ENCODE data around the gene ZNF329. TPM values are rescaled to one million over a fixed set of nuclear protein-coding genes. Genes with fewer than 3 reads are reported as not detected.

The ZNF329 gene
- 1 to 10 TPM; 5.1 to 8.5 (median 7.4) TPM for total RNA-seq

GRCh38 chr19:58150328-58150921 lies at the start of gene ZNF329:
ZNF329 (minus strand) TSS chr19:58150789; CDS start chr19:58129503, 21,286 bp downstream.
- ATAC-seq (ENCODE audit: low FRiP score) = peak; percentile 78
- TF ChIP-seq CTCF (IDR thresholded peaks at IDR 0.05) = no peak
- DNase-seq (ENCODE audit: low spot score) = peak; percentile 74

- no peak for ATAC-seq (ENCODE audit: low FRiP score)
- no peak for DNase-seq (ENCODE audit: low spot score)
- TF ChIP-seq CTCF (IDR thresholded peaks at IDR 0.05) = no peak
These were observed 46.5 kb upstream of the ZNF329 start for GRCh38 chr19:58196901-58197616.

DNA sequence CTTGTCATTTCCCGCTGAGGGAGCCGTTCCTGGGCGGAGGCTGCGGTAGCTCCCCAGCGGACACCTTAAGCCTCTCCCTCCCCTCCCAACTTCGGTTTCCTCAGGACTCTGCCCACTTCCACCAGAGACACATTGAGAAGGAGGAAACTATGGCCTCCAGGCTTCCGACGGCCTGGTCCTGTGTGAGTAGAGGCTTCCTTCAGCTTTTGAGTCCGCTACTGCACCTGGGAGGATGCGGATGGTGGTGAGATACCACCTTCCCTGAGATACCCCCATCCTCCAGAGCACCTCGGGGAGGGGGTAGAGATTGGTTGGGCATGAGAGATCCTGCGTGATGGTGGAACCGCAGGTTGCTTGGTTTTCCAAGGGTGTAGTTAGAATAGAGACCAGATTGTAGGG lies 33.2 kb upstream of the ZNF329 start:
- DNase-seq (ENCODE audit: low spot score) (no peak), ATAC-seq (ENCODE audit: low FRiP score) (no peak)
- no peak for TF ChIP-seq CTCF (IDR thresholded peaks at IDR 0.05)

DNA sequence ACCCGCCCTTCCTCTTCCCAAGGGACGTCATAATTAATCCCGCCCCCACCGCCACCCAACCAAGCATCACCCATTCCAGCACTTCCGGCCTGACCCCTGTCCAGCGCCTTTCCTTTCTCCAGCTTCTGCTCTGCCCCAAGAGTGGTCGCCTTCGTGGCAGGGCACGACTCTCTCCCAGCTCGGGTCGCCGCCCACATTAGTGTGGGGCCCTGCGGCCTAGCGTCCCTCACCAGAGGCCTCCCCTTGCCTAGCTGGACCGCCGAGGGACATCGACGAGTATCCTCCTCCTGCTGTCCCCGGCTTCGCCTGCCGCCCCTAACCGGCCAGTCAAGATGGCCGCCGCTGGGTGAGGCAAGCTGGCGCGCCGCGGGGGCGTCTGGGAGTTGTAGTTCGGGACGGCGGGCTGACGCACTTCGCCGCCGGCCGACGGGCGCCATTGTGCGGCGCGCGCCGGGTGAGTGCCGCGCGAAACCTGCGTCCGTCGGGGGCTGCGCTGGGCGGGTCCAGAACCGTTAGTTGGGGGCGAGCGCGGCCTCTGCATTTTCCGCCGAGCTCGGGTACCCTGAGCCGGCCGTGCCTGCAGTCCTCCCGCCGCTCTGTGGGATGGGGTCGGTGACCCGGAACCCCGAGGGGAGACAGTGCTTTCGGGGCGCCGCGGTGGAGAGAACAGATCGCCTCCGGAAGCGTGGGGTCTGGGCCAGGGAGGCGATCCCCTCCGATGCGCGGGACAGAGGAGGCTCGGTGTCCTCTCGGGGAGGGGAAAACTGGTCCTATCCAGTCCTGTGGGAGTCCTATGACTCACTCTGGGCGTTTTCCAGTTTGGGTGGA lies 32.6 kb upstream of the ZNF329 start, which contains the start of gene ZNF274:
Gene ZNF274, plus strand, starts transcription at position 73 of the 828 bp plus-strand sequence. CDS start 905 bp downstream, outside the sequence.
- ATAC-seq (ENCODE audit: low FRiP score) (peak; percentile 97), DNase-seq (ENCODE audit: low spot score) (peak; percentile 65)
- no peak for TF ChIP-seq CTCF (IDR thresholded peaks at IDR 0.05)

- no peak for ATAC-seq (ENCODE audit: low FRiP score)
- TF ChIP-seq CTCF (IDR thresholded peaks at IDR 0.05) = no peak
- DNase-seq (ENCODE audit: low spot score) = no peak
These were observed 32.0 kb upstream of the ZNF329 start for GRCh38 chr19:58182577-58182988.

DNA sequence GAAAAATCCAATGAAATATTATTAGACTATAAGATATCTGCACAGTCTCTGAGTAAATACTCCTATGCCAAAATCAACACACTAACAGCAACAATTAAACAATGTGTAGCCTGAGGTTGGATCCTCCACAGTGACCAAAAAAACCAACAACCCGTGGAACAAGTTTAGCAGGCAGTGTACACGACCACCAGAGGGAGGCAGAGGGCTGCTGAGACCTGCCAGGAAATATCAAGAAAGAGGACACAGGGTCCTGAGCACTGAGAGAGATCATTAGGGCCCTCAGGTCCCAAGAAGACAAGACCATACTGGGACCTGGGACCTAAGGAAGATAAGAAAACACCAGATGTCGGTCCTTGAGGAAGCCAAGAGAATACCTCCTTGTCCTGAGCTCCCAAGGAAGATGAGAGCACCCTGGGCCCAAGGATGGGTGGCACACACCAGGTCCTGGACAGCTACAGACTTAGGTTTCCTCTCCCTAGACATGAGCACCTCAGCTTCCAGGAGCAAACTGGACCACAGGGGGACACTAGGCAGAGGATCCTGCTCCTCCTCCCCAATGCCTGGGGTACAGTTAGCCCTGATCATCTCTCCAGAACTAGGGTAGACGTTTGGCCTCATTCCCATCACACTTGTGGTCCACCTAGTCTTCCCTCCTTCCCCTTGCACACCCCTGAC lies 31.4 kb upstream of the ZNF329 start:
- TF ChIP-seq CTCF (IDR thresholded peaks at IDR 0.05) = no peak
- ATAC-seq (ENCODE audit: low FRiP score) (no peak), DNase-seq (ENCODE audit: low spot score) (no peak)
